GM23338 (cell line): ENCODE measurements around the gene ELFN1. TPM values are rescaled to one million over a fixed set of nuclear protein-coding genes. Genes with fewer than 3 reads are reported as not detected.

Source experiments
- ATAC-seq: fragments of 200-7000 bp; cut with Tn5 transposase; 3 replicates; pipeline ENCODE4 v1.9.1; 2020
- DNase-seq: peaks from one replicate; pipeline ENCODE4 v3.0.0-alpha.2; 2015; ENCODE audit warnings: low spot score
- H2AFZ ChIP-seq: fragments of 200-600 bp; sonication (generic); 2 replicates; pipeline ENCODE4 v1.8.0; 2016; ENCODE audit warnings: antibody characterized with exemption, mild to moderate bottlenecking, moderate library complexity
- H3F3A ChIP-seq: fragments of 200-600 bp; sonication (generic); replicated peaks from 2 replicates; pipeline ENCODE4 v1.8.0; 2017; ENCODE audit warnings: antibody characterized with exemption, mixed run types, low read depth
- H3K27ac ChIP-seq: fragments of 200-600 bp; sonication (generic); 2 replicates; pipeline ENCODE4 v1.6.1; 2016; ENCODE audit warnings: low read depth
- H3K27me3 ChIP-seq: fragments of 200-600 bp; sonication (generic); 2 replicates; pipeline ENCODE4 v1.8.0; 2016; ENCODE audit warnings: mild to moderate bottlenecking, mixed run types, moderate library complexity; ENCODE audit not compliant: insufficient read depth
- H3K36me3 ChIP-seq: fragments of 200-600 bp; sonication (generic); 2 replicates; pipeline ENCODE4 v1.8.0; 2016; ENCODE audit warnings: mild to moderate bottlenecking; ENCODE audit not compliant: insufficient read depth
- H3K4me1 ChIP-seq: fragments of 200-600 bp; sonication (generic); 2 replicates; pipeline ENCODE4 v1.8.0; 2016; ENCODE audit warnings: mild to moderate bottlenecking, moderate library complexity; ENCODE audit not compliant: insufficient read depth
- H3K4me2 ChIP-seq: fragments of 200-600 bp; sonication (generic); 2 replicates; pipeline ENCODE4 v1.7.1; 2017; ENCODE audit warnings: mixed run types
- H3K4me3 ChIP-seq: fragments of 200-600 bp; sonication (generic); 2 replicates; pipeline ENCODE4 v1.6.1; 2016; ENCODE audit warnings: mixed run types
- H3K79me2 ChIP-seq: fragments of 200-600 bp; sonication (generic); replicated peaks from 2 replicates; pipeline ENCODE4 v1.8.0; 2017; ENCODE audit warnings: mild to moderate bottlenecking; ENCODE audit not compliant: insufficient read depth
- H3K9me2 ChIP-seq: fragments of 200-600 bp; sonication (generic); 2 replicates; pipeline ENCODE4 v1.8.0; 2017; ENCODE audit not compliant: insufficient read depth
- H4K20me1 ChIP-seq: fragments of 200-600 bp; sonication (generic); replicated peaks from 2 replicates; pipeline ENCODE4 v1.8.0; 2017; ENCODE audit warnings: mild to moderate bottlenecking; ENCODE audit not compliant: insufficient read depth
- H3K27ac Mint-ChIP-seq: 2 replicates; pipeline ENCODE4 v1.8.0; 2020; ENCODE audit warnings: inconsistent platforms, mild to moderate bottlenecking, moderate library complexity, mixed read lengths
- H3K27me3 Mint-ChIP-seq: 3 replicates; pipeline ENCODE4 v1.8.0; 2022; ENCODE audit warnings: low read depth, mild to moderate bottlenecking, moderate library complexity, mixed read lengths, inconsistent platforms; ENCODE audit not compliant: insufficient read depth, poor library complexity
- H3K36me3 Mint-ChIP-seq: 3 replicates; pipeline ENCODE4 v1.8.0; 2021; ENCODE audit warnings: low read depth, mild to moderate bottlenecking, inconsistent platforms, moderate library complexity, mixed read lengths
- H3K4me1 Mint-ChIP-seq: 3 replicates; pipeline ENCODE4 v1.8.0; 2020; ENCODE audit warnings: mild to moderate bottlenecking, inconsistent platforms, mixed read lengths
- H3K4me3 Mint-ChIP-seq: 3 replicates; pipeline ENCODE4 v1.8.0; 2021; ENCODE audit warnings: moderate library complexity, mild to moderate bottlenecking, inconsistent platforms, mixed read lengths
- H3K9me3 Mint-ChIP-seq: 3 replicates; pipeline ENCODE4 v1.8.0; 2020; ENCODE audit warnings: moderate library complexity, mild to moderate bottlenecking, inconsistent platforms, mixed read lengths
- CTCF ChIP-seq, 2 experiments: fragments of 200-600 bp in 1 of 2; sonication (generic) in 1 of 2; conservative IDR thresholded peaks; 2 replicates each; pipeline versions ENCODE4 v1.5.1 to v1.6.1; 2016 to 2017; ENCODE audit warnings: antibody characterized with exemption in 2 of 2, low read depth in 2 of 2, mild to moderate bottlenecking in 2 of 2, moderate library complexity in 1 of 2
- EZH2 ChIP-seq: fragments of 200-600 bp; sonication (generic); IDR thresholded peaks from one replicate; pipeline ENCODE4 v1.8.0; 2017; ENCODE audit warnings: antibody characterized with exemption, mild to moderate bottlenecking, low read depth; ENCODE audit not compliant: unreplicated experiment
- EZH2phosphoT487 ChIP-seq: fragments of 200-600 bp; sonication (generic); IDR thresholded peaks from one replicate; pipeline ENCODE4 v1.8.1; 2018; ENCODE audit warnings: antibody characterized with exemption; ENCODE audit not compliant: unreplicated experiment
- NANOG ChIP-seq: IDR thresholded peaks from 2 replicates; pipeline ENCODE4 v1.6.1; 2016; ENCODE audit warnings: antibody characterized with exemption, borderline replicate concordance
- ZNF462 ChIP-seq: fragments of 250-450 bp; sonication (Bioruptor Pico); IDR thresholded peaks from 2 replicates; pipeline ENCODE4 v1.5.0; 2020; ENCODE audit warnings: mild to moderate bottlenecking, moderate library complexity
- polyA plus RNA-seq: library from polyadenylated mRNA; unstranded; fragments of >200 nt; fragmentation: Nextera tagmentation; extraction: Ambion mirVana; gene quantifications from 2 replicates; pipeline ENCODE4 v1.2.1, GENCODE V29; 2016
- total RNA-seq: library from RNA; depleted of rRNA; stranded (reverse); fragments of >200 nt; shearing (Covaris generic); gene quantifications from 2 replicates; pipeline ENCODE4 v1.2.3, GENCODE V29; 2014

ELFN1 gene
- total and polyA plus RNA-seq, 2 experiments from 2014 or later = 0.08 to 3.5 TPM

- DNase-seq (no peak), ATAC-seq (no peak)
- Mint-ChIP-seq H3K4me1 (peaks cover 10% of the 10 kb centered on the region), H3K9me3 (no peaks in the 10 kb centered on the region), H3K27ac (no peak overlapping the region), H3K36me3 (no peaks in the 10 kb centered on the region), H3K4me3 (no peak overlapping the region), H3K27me3 (peaks cover 36% of the 10 kb centered on the region)
- H3F3A ChIP-seq = no peaks in the 10 kb centered on the region
- H3K4me2 ChIP-seq = no peak overlapping the region
- peaks cover 12% of the 10 kb centered on the region for H3K27me3 ChIP-seq
- no peaks in the 10 kb centered on the region for H3K4me1 ChIP-seq
- no peak overlapping the region for H2AFZ ChIP-seq
- no peak overlapping the region for H3K4me3 ChIP-seq
- TF ChIP-seq CTCF (conservative IDR thresholded peaks at IDR 0.05; ENCODE audit: low read depth in 2 of 2) = no peak
- TF ChIP-seq ZNF462 (CRISPR knock-in tag) = no peak
- TF ChIP-seq EZH2phosphoT487 = no peak
- no peak for TF ChIP-seq NANOG
- TF ChIP-seq EZH2 = no peak
- H3K36me3 ChIP-seq = no peaks in the 10 kb centered on the region
- H3K9me2 ChIP-seq = no peaks in the 10 kb centered on the region
- H4K20me1 ChIP-seq = no peaks in the 10 kb centered on the region
- H3K79me2 ChIP-seq = no peaks in the 10 kb centered on the region
- H3K27ac ChIP-seq = no peak overlapping the region
These were observed 6.5 kb downstream of the ELFN1 start for GRCh38 chr7:1676550-1677078.
